GM12891 (cell line): ENCODE data around the gene TARS2.

Experiments used
- DNase-seq: peaks from one replicate; pipeline ENCODE4 v3.0.0; 2011; ENCODE audit warnings: low spot score; ENCODE audit not compliant: insufficient read length
- FAIRE-seq: peaks from 2 replicates; lab custom pipeline; 2011; peaks lifted over from hg19 to GRCh38; lab: Jason Lieb, UNC
- PAX5 ChIP-seq: IDR thresholded peaks from 2 replicates; pipeline ENCODE4 v1.6.1; 2011; ENCODE audit warnings: low read length, moderate library complexity, mild to moderate bottlenecking; ENCODE audit not compliant: insufficient read depth, severe bottlenecking
- POLR2A ChIP-seq: IDR thresholded peaks from 2 replicates; pipeline ENCODE4 v1.6.1; 2011; ENCODE audit warnings: low read depth, low read length, control low read depth
- POLR2AphosphoS5 ChIP-seq: IDR thresholded peaks from 2 replicates; pipeline ENCODE4 v1.6.1; 2011; ENCODE audit warnings: low read depth, low read length, control low read depth
- POU2F2 ChIP-seq: IDR thresholded peaks from 2 replicates; pipeline ENCODE4 v1.6.1; 2011; ENCODE audit warnings: low read depth, mild to moderate bottlenecking, control low read depth, low read length, moderate library complexity
- SPI1 ChIP-seq: IDR thresholded peaks from 2 replicates; pipeline ENCODE4 v1.6.1; 2011; ENCODE audit warnings: low read depth, low read length, control low read depth
- TAF1 ChIP-seq: IDR thresholded peaks from 2 replicates; pipeline ENCODE4 v1.6.1; 2011; ENCODE audit warnings: low read depth, low read length, control low read depth

The TARS2 gene

GRCh38 chr1:150536836-150537731 lies 49.9 kb downstream of the TARS2 start:
- no peak for DNase-seq
- TF ChIP-seq POLR2AphosphoS5, result no peak
- no peak for TF ChIP-seq SPI1
- no peak for TF ChIP-seq PAX5
- no peak for TF ChIP-seq TAF1
- no peak for TF ChIP-seq POU2F2
- TF ChIP-seq POLR2A, result no peak
- no peak for FAIRE-seq

DNA sequence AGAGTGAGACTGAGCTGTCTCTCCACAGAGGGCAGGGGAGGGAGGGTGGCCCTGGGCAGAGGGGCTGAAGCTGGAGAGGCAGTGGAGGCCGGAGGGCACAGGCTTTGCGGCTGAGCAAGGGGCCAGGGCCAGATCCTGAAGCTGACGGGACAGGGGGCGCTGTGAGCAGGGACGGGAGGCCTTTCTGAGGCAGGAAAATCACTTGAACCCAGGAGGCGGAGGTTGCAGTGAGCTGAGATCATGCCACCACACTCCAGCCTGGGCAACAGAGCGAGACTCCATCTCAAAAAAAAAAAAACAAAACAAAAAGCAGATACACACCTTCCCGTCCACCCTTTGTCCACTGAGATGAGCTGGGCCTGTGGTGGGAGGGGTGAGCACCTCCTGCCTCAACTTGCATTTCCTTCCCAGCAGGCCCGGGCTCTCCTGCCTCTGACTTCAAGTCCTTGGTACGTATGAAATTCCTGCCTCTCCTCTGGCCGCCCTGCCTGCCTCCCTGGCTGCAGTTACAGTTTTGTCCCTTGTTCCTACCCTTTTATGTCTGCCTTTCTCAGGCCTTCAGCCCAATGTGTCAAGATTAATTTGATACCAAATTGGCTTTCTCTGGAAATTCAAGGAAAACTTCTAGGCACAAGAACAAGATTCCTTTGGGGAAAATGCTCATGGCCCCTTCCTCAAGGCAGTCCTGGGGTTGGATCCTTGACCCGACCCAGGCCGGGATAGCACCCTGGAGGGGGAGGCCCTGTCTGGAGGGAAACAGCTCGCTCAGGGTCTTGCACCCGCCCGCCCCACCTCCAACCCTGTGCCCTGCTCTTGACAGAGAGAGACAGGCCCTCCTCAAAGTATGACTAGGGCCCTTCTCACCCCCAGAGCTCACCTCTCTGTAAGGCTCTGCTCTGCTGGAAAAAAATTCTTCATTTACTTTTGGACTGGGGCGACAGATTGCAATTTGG lies 50.8 kb downstream of the TARS2 start:
- no peak for TF ChIP-seq PAX5
- TF ChIP-seq POLR2A, result no peak
- no peak for TF ChIP-seq POU2F2
- no peak for TF ChIP-seq POLR2AphosphoS5
- no peak for TF ChIP-seq SPI1
- no peak for TF ChIP-seq TAF1
- DNase-seq (no peak), FAIRE-seq (no peak)

- FAIRE-seq, result no peak
- no peak for DNase-seq
- TF ChIP-seq SPI1 (no peak), POLR2AphosphoS5 (no peak), TAF1 (no peak), POU2F2 (no peak), PAX5 (no peak), POLR2A (no peak)
These were observed 56.4 kb downstream of the TARS2 start for GRCh38 chr1:150543500-150544143.

GRCh38 chr1:150544204-150544603 lies 57.0 kb downstream of the TARS2 start:
- TF ChIP-seq TAF1 (no peak), SPI1 (no peak), POLR2AphosphoS5 (no peak), POLR2A (no peak), POU2F2 (no peak), PAX5 (no peak)
- FAIRE-seq, result no peak
- DNase-seq, result no peak

- TF ChIP-seq POLR2AphosphoS5 (no peak), POU2F2 (no peak), TAF1 (no peak), POLR2A (no peak), PAX5 (no peak), SPI1 (no peak)
- DNase-seq, result no peak
- FAIRE-seq, result no peak
These were observed 58.3 kb downstream of the TARS2 start for GRCh38 chr1:150545486-150546032.

DNA sequence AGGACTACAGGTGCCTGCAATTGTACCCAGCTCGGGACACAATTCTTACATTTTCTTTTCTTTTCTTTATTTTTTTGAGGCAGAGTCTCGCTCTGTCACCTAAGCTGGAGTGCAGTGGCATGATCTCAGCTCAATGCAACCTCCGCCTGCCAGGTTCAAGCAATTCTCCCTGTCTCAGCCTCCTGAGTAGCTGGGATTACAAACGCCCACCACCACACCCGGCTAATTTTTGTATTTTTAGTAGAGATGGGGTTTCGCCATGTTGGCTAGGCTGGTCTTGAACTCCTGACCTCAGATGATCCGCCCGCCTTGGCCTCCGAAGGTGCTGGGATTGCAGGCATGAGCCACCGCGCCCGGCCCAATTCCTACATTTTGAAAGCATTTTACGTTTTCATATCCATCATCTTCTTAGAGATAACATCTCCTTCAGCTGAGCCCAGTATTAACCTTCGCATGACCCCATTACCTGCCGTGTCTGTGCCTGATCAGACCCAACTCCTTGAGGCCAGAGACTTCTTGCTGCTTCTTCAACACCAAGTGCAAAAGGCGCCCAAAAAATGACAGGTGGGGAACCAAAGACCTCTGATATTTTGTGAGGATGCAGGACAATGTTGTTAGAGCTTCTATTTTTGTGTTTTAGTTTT lies 59.2 kb downstream of the TARS2 start:
- FAIRE-seq, result no peak
- no peak for DNase-seq
- TF ChIP-seq SPI1 (no peak), POU2F2 (no peak), POLR2AphosphoS5 (no peak), PAX5 (no peak), TAF1 (no peak), POLR2A (no peak)

DNA sequence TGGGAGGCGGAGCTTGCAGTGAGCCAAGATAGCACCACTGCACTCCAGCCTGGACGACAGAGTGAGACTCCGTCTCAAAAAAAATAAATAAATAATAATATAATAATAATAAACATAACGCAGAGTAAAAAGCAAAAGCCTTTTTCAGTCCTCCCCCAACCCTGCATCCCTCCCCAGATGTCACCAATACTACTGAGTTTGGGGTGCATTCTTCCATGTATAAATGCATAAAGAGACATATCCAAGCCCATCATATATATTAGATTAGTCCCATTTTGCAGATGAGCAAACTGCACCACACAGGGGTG lies 61.1 kb downstream of the TARS2 start:
- FAIRE-seq (no peak), DNase-seq (no peak)
- no peak for TF ChIP-seq SPI1
- TF ChIP-seq TAF1, result no peak
- no peak for TF ChIP-seq PAX5
- TF ChIP-seq POLR2A, result no peak
- no peak for TF ChIP-seq POLR2AphosphoS5
- TF ChIP-seq POU2F2, result no peak

DNA sequence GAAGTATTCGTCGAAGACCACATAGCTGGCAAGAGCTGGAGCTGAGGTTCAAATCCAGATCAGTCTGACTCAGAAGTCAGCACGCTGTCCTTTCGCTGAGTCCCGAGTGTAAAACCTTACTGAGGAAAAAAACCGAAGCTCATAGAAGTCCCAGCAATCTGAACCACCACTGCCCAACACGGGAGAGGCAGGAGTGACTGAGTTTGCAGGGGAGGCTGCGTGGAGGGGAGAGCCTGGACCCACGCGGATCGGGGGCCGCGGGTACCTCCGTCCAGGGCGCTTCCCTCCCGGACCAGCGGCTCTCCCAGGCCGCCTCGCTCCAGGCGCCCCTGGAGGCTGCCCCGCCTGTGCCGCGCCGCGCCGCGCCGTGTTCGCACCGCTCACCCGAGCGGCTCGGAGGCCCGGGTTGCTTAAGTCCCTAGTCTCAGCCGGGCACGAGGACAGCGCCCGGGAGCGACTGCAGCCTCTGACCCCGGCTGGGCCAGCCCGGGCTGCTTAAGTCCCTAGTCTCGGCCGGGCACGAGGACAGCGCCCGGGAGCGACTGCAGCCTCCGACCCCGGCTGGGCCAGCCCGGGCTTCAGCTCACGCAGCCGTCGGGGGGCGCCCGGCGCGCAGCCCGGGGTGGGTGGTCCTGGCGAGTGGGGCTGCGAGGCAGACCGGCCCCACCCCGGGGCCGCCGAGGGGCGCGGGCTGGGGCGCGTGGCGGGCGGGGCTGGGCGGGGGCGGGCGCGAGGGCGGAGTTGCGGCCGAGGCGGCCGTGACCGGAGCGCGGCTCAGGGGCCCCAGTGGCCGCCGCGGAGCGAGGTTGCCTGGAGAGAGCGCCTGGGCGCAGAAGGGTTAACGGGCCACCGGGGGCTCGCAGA lies 61.6 kb downstream of the TARS2 start, which contains the start of gene ADAMTSL4:
Gene ADAMTSL4, plus strand, starts transcription at position 777 of the 864 bp plus-strand sequence. CDS start 2,881 bp downstream, outside the sequence.
- TF ChIP-seq POU2F2, result no peak
- no peak for TF ChIP-seq PAX5
- TF ChIP-seq POLR2AphosphoS5, result no peak
- TF ChIP-seq POLR2A, result no peak
- TF ChIP-seq TAF1, result no peak
- no peak for TF ChIP-seq SPI1
- no peak for FAIRE-seq
- DNase-seq, result peak; percentile 72
